Hematopoietic multipotent progenitor cell (in vitro differentiated cells): ENCODE results near the gene TTN. TPM values are rescaled to one million over a fixed set of nuclear protein-coding genes. Genes with fewer than 3 reads are reported as not detected.

Experiments
- DNase-seq, 3 donors: peaks; one replicate each; pipeline ENCODE4 v3.0.0-alpha.2; 2011 to 2015; ENCODE audit warnings: low read depth in 2 of 3, low spot score in 2 of 3
- total RNA-seq: library from RNA; depleted of rRNA; stranded (reverse); fragments of >200 nt; gene quantifications from one replicate; pipeline ENCODE4 v1.2.3, GENCODE V29; 2012

Gene TTN
- total RNA-seq: 1.1 TPM

DNA sequence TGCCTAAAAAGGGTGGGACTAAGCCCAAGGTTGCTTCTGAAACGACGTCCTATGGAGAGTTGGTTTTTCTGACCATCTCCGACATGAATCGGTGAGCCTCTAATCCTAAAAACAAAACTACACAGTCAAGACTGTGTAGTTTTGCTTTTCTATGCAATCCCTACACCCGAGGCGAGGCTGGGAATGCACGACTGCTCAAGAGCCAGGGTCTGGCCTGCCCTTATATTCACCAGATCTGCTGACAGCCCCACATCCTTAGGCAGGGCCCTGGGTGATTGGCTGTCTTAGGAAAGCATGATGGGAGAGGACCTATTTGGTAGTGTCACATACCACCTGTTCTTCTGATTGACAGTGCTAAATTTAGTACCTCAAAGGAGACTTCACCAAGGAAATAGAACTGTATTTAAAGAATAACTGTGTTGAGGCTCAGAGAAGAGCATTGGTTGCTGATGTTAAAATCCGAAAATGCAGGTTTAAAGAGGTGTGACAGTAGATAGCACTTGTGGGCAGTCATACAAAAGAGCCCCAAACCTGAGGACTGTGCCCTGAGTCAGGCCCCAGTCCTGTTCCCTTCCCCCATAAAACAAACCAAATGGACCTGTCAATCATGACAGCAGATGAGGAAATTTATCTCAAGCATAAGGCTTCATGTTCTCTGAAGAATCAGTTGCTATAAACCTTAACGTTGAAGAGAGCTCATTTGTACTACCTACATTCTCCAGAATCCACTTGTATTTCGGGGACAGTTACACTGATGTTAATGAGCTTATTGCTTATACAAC, at the start of gene TTN:
TTN (minus strand) TSS at position 197 of the 782 bp plus-strand sequence. CDS start 2,781 bp downstream, outside the sequence.
- no peak for DNase-seq

DNA sequence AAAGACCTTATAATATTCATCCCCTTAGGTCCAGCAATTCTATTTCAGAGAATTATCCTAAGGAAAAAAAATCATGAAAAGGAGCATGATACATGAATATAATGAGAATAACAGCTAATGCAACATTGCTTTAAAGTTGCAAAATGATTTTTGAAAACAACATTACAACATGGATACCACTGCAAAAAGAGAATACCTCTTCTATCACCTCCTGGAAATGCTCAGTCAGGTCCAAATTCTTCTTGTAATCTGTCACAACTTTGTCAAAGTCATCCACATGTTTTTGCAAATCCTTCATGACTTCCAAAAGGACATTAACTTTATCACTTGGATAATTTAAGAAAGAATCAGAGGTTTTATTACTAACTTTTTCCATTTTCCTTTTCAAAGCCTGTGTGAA, 47.9 kb upstream of the TTN start:
- no peak for DNase-seq

DNA sequence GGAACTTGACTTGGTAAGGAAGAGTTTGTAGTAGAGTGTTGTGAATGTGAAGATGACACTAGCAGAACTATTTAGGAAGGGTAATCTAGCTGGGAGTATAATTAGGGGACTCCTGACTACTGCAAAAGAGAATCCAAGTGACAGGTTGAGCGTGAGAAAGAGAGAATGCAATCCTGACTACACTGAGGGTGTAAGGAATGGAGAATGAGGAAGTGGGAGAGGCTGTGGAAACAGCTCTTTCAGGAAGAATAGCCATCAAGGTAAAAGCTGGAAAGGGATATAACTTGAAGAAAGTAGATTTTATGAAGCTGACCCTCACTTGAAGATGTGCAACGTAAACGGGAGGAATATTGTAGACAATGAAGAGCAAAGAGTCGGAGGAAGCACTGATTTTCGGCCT, 41.1 kb upstream of the TTN start:
- DNase-seq: no peak

DNA sequence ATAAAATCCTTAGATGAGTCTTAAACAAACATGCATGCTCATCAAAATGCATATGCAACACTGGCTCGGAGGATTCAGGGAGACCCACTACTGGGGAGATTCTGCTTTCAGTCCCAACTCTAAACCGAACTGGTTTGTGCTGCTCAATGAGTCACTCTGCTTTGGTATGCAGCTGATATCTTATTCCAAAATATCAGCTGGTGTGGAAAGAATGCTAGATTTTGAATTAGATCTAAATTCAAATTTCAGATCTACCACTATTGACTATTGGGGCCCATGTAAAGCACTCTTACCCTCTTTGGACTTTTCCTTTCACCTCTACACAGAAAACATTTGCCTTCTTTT, 39.2 kb upstream of the TTN start:
- no peak for DNase-seq

DNA sequence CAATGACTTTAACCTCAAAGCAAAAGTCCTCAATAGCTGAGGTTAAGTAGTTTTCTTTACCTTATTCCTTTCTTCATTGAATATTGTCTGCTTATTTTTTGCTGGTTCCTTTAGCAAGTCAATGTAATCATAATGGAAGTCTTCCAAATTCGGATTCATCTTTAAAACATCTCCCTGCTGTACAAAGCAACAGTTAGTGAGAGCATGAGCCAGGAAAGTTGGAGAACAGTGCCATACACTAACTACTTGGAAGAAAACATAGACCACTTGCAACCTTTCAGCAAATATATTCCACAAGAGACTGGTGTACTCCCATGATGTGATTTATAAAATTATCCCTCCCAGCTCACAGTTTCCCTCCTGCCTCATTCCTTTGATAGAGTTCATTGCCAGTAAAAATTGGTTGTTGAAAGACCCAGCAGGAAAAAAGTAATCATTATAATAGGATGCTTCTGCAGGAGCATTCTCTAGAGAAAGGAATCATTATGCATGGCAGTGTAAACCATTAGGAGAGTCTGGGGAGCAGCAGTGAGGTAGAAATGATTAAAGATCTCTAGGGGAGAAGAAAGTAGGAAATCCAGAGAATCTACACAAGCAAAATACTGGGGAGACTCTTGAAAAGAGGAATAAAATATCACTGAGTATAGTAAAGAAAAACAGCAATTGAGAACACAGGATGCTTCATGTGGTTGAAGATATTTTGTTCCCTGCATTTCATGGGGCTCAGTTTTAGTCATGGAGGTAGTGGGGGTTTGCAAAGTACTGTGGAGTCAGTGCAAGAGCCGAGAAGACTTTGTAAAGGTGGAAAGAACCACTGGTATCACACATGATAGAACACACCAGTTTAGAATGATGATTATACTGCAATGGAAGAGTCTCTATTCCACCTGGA, 38.6 kb upstream of the TTN start:
- no peak for DNase-seq

DNA sequence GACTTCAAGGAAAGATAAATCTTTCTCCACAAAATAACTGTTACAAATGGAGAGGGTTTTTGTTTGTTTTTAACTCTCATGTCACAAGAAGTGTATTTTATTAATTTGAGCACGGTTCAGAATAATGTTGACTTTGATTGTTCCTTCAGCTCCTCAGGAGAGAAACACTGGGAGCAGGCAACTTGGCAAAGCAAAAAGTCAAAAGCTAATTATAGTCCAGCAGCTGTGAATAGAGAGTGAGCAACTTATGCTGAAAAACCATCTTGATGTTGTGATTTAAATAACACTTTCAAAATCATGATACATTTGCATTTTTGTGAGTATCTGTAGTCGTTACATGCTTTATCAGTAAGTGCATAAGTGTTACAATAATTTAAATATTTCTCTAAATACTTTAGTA, 37.5 kb upstream of the TTN start:
- no peak for DNase-seq

DNA sequence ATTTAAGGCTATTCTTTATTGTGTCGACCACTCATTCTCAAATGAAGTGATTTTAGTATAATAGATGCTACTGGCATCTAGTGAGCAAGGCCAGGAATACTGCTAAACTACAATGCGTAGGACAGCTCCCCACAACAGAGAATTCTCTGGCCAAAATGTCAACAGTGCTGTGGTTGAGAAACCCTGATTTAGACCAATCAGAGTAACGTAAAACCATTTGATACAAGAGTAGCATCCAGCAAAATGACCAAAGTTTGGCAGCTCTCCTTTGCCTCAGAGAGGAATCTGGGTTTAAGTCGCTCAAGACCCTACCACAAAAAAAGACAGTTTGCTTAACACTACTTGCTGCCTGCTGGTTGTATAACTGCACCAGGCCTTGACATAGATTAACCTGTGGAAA, 37.0 kb upstream of the TTN start:
- no peak for DNase-seq

DNA sequence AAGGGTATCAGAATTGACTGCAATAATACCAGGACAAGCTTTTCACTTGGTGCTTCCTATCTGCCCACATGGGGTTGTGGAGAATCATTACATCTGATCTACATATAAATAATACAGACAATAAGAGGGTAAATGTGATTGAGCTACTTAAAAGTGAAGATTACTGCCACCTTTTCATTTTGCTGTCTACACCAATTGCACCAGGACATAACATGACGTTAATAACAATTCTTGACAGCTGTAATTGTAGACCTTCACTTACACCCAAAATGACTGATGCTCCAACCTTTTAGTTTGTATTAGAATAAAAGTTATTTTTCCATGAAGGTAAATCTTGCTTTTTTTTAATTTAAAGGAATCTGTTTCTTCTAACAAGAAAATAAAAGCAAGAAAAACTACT, 36.5 kb upstream of the TTN start:
- no peak for DNase-seq

DNA sequence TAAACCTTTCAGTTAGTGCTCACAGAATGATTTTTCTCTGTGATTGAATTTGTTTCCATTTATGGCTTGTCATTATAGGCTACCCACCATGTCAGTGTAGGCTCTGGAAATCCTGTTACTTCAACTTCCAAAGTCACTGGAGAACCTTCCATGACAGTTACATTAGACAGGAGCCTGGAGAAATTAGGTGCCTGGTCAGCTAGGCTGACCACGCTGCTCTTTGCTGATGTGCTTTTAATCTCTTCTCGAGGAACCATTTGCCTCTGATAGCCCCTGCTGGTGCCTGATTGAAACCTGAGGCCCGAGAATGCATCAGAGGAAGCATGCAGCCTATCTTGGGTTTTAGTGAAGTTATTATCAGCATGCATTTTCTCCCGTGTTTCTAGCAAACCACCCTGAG, 29.6 kb upstream of the TTN start:
- no peak for DNase-seq

DNA sequence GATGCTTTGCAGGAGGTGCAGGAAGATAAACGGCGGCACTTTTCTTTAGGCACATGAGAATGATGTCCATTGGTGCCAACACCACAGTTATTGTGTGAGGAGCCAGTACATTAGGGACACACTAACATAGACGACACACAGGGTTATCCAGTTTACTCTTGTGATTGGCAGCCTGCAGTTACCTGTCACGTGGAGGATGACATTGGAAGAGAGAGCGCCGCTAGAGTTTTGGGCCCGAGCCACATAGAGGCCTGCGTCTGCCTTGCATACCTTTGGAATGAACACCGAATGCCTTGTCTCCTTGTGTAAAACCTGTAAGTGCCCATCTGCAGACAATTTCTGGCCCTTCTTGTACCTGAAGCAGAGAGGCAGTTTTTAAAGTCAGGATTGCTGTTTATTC, 26.9 kb upstream of the TTN start:
- no peak for DNase-seq

DNA sequence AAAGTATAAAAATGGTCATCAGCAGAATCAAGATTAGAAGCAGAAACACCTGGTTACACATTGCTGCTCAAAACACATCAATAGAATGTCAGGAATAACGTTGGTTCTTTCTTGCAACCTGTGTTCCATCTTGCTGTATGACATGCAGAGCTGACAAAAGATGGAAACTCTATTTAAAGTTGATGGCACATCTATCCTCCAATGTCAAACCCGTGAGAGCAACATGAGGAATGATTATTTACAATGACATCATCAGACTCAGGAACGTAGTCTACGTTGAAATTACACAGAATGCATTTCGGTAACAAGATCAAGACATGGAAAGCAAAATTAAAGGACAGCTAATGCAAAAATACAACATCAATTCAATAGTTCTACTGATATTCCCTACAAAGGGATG, 26.2 kb upstream of the TTN start:
- DNase-seq: no peak

DNA sequence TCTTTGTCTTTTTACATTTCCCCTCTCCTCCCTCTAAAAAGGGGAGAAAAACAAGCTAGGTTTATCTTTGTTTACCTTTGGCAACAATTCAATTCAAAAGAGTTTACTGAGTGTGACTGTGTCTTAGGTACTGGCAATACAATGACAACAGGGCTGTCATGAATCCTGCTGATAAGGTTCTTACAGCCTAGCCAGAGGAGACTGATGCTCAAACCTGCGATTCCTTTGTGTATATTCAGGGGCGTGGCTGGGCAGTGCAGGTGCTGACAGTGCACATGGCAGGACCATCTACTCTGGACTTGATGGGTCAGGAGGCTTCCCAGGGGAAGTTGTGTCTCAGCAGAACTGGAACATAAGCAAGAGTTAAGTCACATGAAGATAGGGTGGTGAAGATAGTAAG, 23.2 kb upstream of the TTN start:
- no peak for DNase-seq

DNA sequence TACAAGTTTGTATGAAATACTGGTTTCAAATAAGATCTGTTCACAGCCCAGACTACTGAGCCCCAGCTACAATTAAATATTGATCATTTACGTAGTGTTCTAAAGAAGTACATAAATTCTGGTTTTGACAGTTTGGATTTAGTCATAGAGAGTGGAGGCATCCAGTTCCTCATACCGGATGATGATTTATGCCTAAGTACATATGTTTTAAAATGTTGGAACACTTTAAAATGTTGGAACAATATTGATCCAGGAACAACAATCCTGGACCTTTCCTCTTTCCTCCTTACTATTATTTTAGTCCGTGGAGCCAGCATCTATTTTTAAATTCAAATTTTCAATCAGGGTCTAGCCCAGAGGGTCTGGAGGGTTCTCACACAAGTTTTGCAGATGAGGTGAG, 22.8 kb upstream of the TTN start:
- no peak for DNase-seq

DNA sequence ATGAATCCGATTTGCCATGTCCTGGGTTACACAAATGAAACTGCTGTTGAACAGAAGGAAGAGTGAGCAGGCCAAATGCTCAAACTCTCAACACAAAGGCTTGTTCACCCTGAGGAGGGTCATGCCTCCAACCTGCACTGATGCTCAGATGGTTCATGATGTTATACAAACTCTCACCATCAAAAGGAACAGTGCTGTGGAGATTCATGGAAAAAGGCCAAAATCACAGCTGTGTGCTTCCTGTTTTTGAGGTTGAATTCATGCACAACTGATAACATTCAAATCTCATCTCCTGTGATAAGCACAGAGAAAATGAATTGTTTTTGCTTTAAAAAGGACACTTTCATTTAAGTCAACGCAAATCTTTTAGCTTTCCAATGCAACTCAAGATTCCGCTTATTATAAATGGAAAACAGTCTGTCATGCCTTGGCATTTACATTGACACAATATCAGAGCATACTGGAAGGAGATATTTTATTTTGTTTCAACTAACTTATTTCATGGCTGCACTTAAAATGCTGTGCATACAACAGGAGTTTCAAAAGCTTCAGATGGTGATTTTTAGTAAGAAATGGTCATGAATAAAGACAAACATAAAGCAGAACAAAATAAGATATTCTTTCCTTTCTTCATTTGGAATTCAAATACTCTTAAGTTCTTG, 22.2 kb upstream of the TTN start:
- peak in 1 of 3 donors; percentile 50 for DNase-seq

DNA sequence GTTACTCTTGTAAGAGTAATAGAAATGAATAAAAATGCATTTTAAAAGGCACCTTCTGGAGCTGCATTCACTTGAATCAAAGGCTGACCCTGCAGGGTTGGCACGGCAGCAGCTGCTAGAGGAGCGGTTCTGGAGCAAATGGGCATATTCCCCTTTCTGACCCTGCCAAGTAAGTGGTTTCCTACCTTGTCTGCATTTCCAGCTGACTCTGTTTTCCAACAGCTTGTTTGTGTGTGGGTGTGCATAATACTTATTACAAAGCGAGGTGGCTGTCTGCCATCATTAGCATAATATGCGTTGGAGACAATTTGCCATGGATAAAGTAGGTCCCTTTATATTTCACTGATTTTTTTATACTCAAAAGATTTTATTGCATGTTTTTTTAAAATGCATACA, 21.3 kb upstream of the TTN start:
- DNase-seq: no peak

DNA sequence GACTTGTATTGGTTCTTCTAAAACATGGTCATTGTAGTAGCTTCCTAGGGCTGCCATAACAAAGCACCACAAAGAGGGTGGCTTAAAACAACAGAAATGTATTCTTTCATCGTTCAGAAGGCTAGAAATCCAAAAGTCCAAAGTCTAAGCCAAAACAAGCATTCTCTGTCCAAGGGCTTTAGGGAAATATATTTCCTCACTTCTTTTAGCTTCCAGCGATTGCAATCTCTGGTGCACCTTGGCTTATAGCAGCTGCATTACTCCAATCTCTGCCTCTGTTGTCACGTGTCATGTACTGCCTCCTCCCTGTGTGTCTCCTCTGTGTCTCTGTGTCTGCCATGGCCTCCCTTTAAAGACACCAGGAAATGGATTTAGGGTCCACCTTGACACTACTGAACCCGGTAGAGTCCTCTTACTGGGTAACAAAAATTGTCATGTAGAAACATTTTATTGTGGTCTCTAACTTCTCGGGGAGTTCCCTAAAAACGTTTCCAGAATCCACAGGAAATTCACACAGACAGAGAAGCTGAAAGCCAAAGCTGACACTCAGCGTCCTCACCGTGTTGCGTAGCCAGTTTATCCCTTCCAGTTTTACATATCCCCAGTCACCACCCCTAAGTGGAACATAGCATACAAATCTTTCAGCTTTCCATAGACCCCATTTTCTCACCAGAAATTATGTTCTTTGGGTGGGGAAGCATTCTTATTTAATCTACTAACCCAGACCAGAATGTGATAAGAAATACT, 20.7 kb upstream of the TTN start:
- DNase-seq: no peak

DNA sequence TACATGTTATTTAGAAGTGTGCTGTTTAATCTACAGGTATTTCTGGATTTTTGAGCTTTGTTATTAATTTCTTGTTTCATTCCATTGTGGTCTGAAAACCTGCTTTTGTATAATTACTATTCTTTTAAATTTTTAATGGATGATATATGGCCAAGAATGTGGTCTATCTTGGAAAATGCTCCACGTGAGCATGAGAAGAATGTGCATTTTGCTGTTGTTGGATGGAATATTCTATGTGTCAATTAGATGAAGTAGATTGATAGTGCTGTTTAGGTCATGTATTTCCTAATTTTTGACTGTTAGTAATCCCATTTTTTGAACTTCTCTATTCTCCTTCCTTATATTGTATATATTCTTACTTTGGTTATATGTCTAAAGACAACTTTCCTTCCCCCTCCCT, 19.9 kb upstream of the TTN start:
- no peak for DNase-seq

DNA sequence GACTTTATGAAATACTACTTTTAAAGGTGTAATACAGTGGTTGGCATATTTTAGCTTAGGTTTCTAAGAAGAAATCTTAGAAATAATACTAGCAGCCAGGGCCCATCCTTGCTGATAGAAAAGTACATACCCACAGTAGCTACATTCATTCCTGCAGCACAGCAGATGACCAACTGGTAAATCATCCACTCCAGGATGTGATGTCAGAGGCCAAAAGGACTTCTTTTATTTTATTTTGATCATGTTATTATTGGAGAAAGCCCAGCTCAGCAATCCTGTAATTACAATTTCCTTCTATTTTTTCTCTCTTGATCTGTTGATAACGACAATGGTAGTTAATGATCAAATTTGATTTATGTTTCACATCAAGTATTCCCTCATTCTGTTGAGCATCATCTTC, 18.0 kb upstream of the TTN start:
- no peak for DNase-seq

DNA sequence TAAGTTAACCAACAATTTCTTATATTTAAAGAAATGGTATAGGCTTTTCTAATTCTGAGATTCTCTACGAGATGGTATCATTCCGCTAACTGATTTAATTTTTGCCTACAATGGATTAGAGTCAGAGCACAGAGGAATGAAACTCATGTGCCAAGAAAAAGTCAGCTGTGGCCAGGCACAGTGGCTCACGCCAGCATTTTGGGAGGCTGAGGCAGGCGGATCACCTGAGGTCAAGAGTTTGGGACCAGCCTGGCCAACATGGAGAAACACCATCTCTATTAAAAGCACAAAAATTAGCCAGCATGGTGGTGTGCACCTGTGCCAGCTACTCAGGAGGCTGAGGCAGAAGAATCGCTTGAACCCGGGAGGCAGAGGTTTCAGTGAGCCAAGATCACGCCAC, 17.0 kb upstream of the TTN start:
- no peak for DNase-seq

DNA sequence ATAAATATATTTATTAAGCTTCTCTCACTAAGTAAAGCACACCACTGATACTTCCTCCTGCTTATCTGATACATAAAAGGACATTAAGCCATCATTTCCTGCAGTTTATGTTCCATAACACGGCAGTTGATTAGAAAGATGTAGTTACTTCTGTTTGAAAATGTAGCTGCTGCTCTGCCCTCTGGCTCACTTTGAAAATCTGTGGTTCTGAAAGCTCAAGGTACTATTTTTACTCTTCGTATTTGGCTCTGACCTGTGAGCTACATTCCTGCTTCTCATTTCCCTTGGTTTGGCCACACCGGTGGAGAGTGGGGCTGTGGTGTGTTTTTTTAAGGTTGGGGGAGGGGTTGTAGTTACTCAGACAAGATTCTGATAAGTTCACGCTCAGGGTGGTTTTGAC, 12.8 kb upstream of the TTN start:
- DNase-seq: peak in 1 of 3 donors; percentile 44
